SK-N-SH treated with all-trans-retinoic acid at 6 μM for 48 hours (cell line): Measurements from ENCODE around the gene BTG1.

Experiments used
- ATAC-seq: fragments of 200-7000 bp; cut with Tn5 transposase; 3 replicates; pipeline ENCODE4 v1.9.1; 2020; ENCODE audit warnings: mild to moderate bottlenecking, moderate library complexity
- BACH2 ChIP-seq: fragments of 250-450 bp; sonication (Bioruptor Pico); IDR thresholded peaks from 2 replicates; pipeline ENCODE4 v1.9.0; 2021; ENCODE audit warnings: mild to moderate bottlenecking, borderline replicate concordance
- CSDC2 ChIP-seq: fragments of 250-450 bp; sonication (Bioruptor Pico); IDR thresholded peaks from 2 replicates; pipeline ENCODE4 v1.5.0; 2020; ENCODE audit warnings: mild to moderate bottlenecking, moderate library complexity
- ISL1 ChIP-seq: fragments of 250-450 bp; sonication (Bioruptor Pico); IDR thresholded peaks from 2 replicates; pipeline ENCODE4 v2.1.2; 2022; ENCODE audit warnings: mild to moderate bottlenecking, moderate library complexity
- OSR1 ChIP-seq: fragments of 250-450 bp; sonication (Bioruptor Pico); IDR thresholded peaks from 2 replicates; pipeline ENCODE4 v1.8.0; 2022; ENCODE audit warnings: moderate library complexity, mild to moderate bottlenecking, inconsistent platforms
- PPARA ChIP-seq: fragments of 250-450 bp; sonication (Bioruptor Pico); IDR thresholded peaks from 2 replicates; pipeline ENCODE4 v1.5.0; 2020; ENCODE audit warnings: mild to moderate bottlenecking, borderline replicate concordance
- RARB ChIP-seq: fragments of 250-450 bp; sonication (Bioruptor Pico); IDR thresholded peaks from 2 replicates; pipeline ENCODE4 v1.8.0; 2021; ENCODE audit warnings: mild to moderate bottlenecking, moderate library complexity
- SNAI2 ChIP-seq: fragments of 250-450 bp; sonication (Bioruptor Pico); IDR thresholded peaks from 2 replicates; pipeline ENCODE4 v1.5.0; 2020; ENCODE audit warnings: mild to moderate bottlenecking, moderate library complexity
- TCF4 ChIP-seq: fragments of 250-450 bp; sonication (Bioruptor Pico); IDR thresholded peaks from 2 replicates; pipeline ENCODE4 v1.8.0; 2021; ENCODE audit warnings: mild to moderate bottlenecking, moderate library complexity, borderline replicate concordance
- ZC3H10 ChIP-seq: fragments of 250-450 bp; sonication (Bioruptor Pico); IDR thresholded peaks from 2 replicates; pipeline ENCODE4 v1.5.1; 2021; ENCODE audit warnings: mild to moderate bottlenecking, moderate library complexity
- ZFP3 ChIP-seq: fragments of 250-450 bp; sonication (Bioruptor Pico); IDR thresholded peaks from 2 replicates; pipeline ENCODE4 v1.5.0; 2020; ENCODE audit warnings: mild to moderate bottlenecking, moderate library complexity
- ZFP30 ChIP-seq: fragments of 450-650 bp; formaldehyde crosslinking; IDR thresholded peaks from 2 replicates; pipeline ENCODE4 v1.5.0; 2022; ENCODE audit warnings: mild to moderate bottlenecking, moderate library complexity
- ZNF565 ChIP-seq: fragments of 450-650 bp; formaldehyde crosslinking; conservative IDR thresholded peaks from 2 replicates; pipeline ENCODE4 v1.5.0; 2020; ENCODE audit warnings: low read depth, mild to moderate bottlenecking, moderate library complexity
- ZNF70 ChIP-seq: fragments of 450-650 bp; formaldehyde crosslinking; IDR thresholded peaks from 2 replicates; pipeline ENCODE4 v1.5.0; 2020; ENCODE audit warnings: mild to moderate bottlenecking, moderate library complexity
- ZNF8 ChIP-seq: fragments of 450-650 bp; formaldehyde crosslinking; IDR thresholded peaks from 2 replicates; pipeline ENCODE4 v1.5.0; 2020; ENCODE audit warnings: mild to moderate bottlenecking, moderate library complexity
- TF ChIP-seq, protein P1 (sequence below): fragments of 250-450 bp; sonication (Bioruptor Pico); IDR thresholded peaks from 2 replicates; pipeline ENCODE4 v1.5.1; 2021; ENCODE audit warnings: mild to moderate bottlenecking, moderate library complexity
- TF ChIP-seq, protein P2 (sequence below): fragments of 250-450 bp; sonication (Bioruptor Pico); IDR thresholded peaks from 2 replicates; pipeline ENCODE4 v1.5.0; 2020; ENCODE audit warnings: mild to moderate bottlenecking, moderate library complexity
- TF ChIP-seq, protein P3 (sequence below): fragments of 250-450 bp; sonication (Bioruptor Pico); IDR thresholded peaks from 2 replicates; pipeline ENCODE4 v1.8.0; 2020; ENCODE audit warnings: mild to moderate bottlenecking, moderate library complexity, borderline replicate concordance
- TF ChIP-seq, protein P4 (sequence below): fragments of 250-450 bp; sonication (Bioruptor Pico); IDR thresholded peaks from 2 replicates; pipeline ENCODE4 v1.5.1; 2020; ENCODE audit warnings: low read depth, mild to moderate bottlenecking, moderate library complexity

Gene BTG1

DNA sequence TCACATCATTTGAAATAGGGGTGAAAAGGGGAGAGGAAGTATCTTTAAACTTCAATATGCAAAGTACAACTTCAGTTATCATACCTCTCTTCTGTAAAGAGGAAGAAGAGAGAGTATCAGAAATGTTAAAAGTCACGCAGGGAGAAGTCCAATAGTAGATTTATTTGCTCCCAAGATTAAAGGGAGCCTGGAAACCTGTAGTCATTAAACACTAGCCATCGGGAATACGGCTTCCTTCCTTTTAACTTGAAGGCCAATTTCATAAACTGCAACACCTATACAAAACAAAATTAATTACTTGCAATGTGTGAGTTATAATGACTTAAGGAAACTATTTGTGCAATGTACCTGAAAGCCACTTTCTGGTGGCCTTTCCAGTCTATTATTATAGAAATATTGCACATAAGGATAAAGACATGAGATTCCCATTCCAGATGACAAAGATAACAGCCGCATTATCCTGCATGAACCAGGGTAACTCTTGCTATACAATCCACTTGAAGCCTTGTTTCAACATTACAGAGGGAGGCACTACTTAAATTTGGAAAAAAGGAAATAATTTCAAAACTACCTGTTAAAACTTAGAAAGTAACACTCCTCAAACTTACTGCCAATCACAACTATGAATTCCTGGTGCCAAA is 4.6 kb downstream of the BTG1 start:
- no peak for ATAC-seq
- TF ChIP-seq ZNF565 (CRISPR knock-in tag) = no peak
- no peak for TF ChIP-seq TCF4
- no peak for TF ChIP-seq ZFP30 (CRISPR knock-in tag)
- TF ChIP-seq, protein P1, sequence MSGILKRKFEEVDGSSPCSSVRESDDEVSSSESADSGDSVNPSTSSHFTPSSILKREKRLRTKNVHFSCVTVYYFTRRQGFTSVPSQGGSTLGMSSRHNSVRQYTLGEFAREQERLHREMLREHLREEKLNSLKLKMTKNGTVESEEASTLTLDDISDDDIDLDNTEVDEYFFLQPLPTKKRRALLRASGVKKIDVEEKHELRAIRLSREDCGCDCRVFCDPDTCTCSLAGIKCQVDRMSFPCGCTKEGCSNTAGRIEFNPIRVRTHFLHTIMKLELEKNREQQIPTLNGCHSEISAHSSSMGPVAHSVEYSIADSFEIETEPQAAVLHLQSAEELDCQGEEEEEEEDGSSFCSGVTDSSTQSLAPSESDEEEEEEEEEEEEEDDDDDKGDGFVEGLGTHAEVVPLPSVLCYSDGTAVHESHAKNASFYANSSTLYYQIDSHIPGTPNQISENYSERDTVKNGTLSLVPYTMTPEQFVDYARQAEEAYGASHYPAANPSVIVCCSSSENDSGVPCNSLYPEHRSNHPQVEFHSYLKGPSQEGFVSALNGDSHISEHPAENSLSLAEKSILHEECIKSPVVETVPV (CRISPR knock-in tag) = no peak
- no peak for TF ChIP-seq CSDC2 (CRISPR knock-in tag)
- no peak for TF ChIP-seq ZC3H10 (CRISPR knock-in tag)
- TF ChIP-seq ZFP3 (CRISPR knock-in tag) = no peak
- TF ChIP-seq, all 23 proteins: peak for 0

DNA sequence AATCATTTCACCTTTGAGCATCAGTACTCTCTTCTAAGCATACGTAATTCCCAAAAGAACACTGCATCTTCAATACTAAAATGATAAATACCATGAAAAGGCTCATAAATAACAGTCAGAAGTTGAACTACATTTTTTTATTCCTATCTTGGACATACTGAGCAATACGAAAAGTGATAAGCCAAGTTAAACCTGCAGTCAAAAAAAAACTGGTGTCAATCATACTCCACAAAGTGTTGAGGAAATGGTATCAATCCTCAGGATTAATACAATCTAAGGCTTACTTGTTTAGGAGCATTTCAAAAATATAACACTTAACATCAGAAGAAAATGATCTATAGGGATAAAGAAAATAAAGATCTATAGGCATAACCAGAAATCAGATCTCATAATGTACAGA is 5.5 kb downstream of the BTG1 start:
- no peak for TF ChIP-seq ISL1 (CRISPR knock-in tag)
- TF ChIP-seq, all 23 proteins: peak for 0

DNA sequence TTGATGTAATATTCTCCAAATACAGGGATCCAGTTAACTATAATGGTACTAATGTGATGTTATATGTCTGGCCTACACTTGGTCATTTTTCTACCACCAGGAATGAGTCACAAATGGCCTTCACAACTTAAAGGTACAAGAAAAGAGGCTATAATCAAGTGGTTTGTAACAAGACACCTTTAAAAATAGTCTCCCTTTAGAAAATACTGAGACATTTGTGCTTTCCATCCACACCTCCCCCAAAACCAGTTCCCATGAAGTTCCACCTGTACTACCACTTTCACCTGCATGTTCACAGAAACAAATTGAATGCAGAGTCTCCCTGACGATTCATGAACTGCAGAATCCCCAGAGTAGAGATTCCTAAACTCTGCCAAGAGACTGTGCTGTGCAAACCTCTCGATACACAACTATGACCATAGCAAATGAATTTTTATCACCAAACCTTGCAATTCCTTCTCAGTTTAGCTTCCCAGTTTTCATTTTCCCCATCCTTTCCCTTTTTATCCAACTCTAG is 6.0 kb downstream of the BTG1 start:
- ATAC-seq = no peak
- TF ChIP-seq ZFP3 (CRISPR knock-in tag) = no peak
- TF ChIP-seq BACH2 (CRISPR knock-in tag) = no peak
- TF ChIP-seq, protein P2, sequence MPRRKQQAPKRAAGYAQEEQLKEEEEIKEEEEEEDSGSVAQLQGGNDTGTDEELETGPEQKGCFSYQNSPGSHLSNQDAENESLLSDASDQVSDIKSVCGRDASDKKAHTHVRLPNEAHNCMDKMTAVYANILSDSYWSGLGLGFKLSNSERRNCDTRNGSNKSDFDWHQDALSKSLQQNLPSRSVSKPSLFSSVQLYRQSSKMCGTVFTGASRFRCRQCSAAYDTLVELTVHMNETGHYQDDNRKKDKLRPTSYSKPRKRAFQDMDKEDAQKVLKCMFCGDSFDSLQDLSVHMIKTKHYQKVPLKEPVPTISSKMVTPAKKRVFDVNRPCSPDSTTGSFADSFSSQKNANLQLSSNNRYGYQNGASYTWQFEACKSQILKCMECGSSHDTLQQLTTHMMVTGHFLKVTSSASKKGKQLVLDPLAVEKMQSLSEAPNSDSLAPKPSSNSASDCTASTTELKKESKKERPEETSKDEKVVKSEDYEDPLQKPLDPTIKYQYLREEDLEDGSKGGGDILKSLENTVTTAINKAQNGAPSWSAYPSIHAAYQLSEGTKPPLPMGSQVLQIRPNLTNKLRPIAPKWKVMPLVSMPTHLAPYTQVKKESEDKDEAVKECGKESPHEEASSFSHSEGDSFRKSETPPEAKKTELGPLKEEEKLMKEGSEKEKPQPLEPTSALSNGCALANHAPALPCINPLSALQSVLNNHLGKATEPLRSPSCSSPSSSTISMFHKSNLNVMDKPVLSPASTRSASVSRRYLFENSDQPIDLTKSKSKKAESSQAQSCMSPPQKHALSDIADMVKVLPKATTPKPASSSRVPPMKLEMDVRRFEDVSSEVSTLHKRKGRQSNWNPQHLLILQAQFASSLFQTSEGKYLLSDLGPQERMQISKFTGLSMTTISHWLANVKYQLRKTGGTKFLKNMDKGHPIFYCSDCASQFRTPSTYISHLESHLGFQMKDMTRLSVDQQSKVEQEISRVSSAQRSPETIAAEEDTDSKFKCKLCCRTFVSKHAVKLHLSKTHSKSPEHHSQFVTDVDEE = no peak
- no peak for TF ChIP-seq ZNF565 (CRISPR knock-in tag)
- TF ChIP-seq ZC3H10 (CRISPR knock-in tag) = no peak
- TF ChIP-seq, protein P3, sequence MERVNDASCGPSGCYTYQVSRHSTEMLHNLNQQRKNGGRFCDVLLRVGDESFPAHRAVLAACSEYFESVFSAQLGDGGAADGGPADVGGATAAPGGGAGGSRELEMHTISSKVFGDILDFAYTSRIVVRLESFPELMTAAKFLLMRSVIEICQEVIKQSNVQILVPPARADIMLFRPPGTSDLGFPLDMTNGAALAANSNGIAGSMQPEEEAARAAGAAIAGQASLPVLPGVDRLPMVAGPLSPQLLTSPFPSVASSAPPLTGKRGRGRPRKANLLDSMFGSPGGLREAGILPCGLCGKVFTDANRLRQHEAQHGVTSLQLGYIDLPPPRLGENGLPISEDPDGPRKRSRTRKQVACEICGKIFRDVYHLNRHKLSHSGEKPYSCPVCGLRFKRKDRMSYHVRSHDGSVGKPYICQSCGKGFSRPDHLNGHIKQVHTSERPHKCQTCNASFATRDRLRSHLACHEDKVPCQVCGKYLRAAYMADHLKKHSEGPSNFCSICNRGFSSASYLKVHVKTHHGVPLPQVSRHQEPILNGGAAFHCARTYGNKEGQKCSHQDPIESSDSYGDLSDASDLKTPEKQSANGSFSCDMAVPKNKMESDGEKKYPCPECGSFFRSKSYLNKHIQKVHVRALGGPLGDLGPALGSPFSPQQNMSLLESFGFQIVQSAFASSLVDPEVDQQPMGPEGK = no peak
- TF ChIP-seq ISL1 (CRISPR knock-in tag) = no peak
- no peak for TF ChIP-seq RARB (CRISPR knock-in tag)
- TF ChIP-seq SNAI2 (CRISPR knock-in tag) = no peak
- no peak for TF ChIP-seq ZNF70 (CRISPR knock-in tag)
- TF ChIP-seq CSDC2 (CRISPR knock-in tag) = no peak
- TF ChIP-seq TCF4 = no peak

More for the DNA sequence above, 5.5 kb downstream of the BTG1 start:
- no peak for ATAC-seq

DNA sequence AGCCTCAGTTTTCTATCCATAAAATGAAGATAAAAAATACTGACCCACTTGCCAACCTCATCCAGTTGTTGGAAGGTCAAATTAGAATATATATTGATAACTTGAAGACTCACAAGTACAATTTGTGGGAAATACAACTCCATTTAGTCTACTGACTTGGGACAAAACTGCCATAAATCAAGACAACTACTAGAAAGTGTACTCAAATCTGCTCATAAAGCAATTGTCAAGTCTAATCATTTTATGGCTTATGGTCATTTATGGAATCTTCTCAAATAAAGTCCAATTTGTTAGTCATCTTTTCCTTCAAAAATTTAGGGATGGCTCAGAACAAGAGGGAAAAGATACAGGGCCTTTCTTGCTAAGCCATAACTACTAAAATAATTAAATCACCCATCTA is 7.0 kb downstream of the BTG1 start:
- TF ChIP-seq, protein P3 = no peak
- no peak for TF ChIP-seq CSDC2 (CRISPR knock-in tag)
- ATAC-seq = no peak

DNA sequence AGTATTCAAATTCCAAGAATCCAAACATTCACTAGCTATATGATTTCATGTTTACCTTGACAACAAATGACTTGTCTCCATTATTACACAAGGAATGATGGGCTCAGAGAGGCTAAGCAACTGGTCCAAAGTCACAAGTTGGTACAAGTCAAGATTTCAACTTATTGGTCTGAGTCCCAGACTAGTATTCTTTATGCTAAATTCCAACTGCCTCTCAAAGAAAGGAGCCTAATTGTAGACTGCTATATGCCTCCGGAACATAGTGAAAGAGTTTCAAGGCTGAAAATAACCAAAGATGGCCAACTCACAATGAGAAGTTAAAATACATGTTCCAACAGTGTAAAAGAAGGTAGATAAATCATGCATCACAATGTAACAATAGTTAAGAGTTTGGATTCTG is 7.5 kb downstream of the BTG1 start:
- no peak for ATAC-seq
- TF ChIP-seq, protein P4, sequence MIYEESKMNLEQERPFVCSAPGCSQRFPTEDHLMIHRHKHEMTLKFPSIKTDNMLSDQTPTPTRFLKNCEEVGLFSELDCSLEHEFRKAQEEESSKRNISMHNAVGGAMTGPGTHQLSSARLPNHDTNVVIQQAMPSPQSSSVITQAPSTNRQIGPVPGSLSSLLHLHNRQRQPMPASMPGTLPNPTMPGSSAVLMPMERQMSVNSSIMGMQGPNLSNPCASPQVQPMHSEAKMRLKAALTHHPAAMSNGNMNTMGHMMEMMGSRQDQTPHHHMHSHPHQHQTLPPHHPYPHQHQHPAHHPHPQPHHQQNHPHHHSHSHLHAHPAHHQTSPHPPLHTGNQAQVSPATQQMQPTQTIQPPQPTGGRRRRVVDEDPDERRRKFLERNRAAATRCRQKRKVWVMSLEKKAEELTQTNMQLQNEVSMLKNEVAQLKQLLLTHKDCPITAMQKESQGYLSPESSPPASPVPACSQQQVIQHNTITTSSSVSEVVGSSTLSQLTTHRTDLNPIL (CRISPR knock-in tag) = no peak
- TF ChIP-seq CSDC2 (CRISPR knock-in tag) (no peak), OSR1 (CRISPR knock-in tag) (no peak), TCF4 (no peak), ZNF8 (no peak), ISL1 (CRISPR knock-in tag) (no peak), ZNF70 (CRISPR knock-in tag) (no peak), ZNF565 (CRISPR knock-in tag) (no peak), ZFP3 (CRISPR knock-in tag) (no peak), PPARA (CRISPR knock-in tag) (no peak), SNAI2 (CRISPR knock-in tag) (no peak)
- TF ChIP-seq, protein P1 (CRISPR knock-in tag) = no peak
- TF ChIP-seq, protein P2 = no peak
